HAP-1 (cell line): ENCODE data around the gene GLRA3.

Source experiments
- DNase-seq, 2 experiments: peaks; one replicate each; pipeline ENCODE4 v3.0.0-alpha.2; 2016 to 2020; ENCODE audit warnings: low spot score in 2 of 2
- H3K27me3 ChIP-seq: fragments of 250-450 bp; sonication (Bioruptor Pico); 2 replicates; pipeline ENCODE4 v1.5.1; 2020; ENCODE audit warnings: low read depth, mild to moderate bottlenecking, moderate library complexity
- H3K36me3 ChIP-seq: fragments of 250-450 bp; sonication (Bioruptor Pico); replicated peaks from 2 replicates; pipeline ENCODE4 v1.5.1; 2020; ENCODE audit warnings: mild to moderate bottlenecking
- H3K4me1 ChIP-seq: fragments of 250-450 bp; sonication (Bioruptor Pico); 2 replicates; pipeline ENCODE4 v1.5.1; 2020; ENCODE audit warnings: mild to moderate bottlenecking
- H3K4me3 ChIP-seq: fragments of 250-450 bp; sonication (Bioruptor Pico); 2 replicates; pipeline ENCODE4 v1.5.1; 2020; ENCODE audit warnings: mild to moderate bottlenecking, moderate library complexity
- H3K9me3 ChIP-seq: fragments of 250-450 bp; sonication (Bioruptor Pico); 2 replicates; pipeline ENCODE4 v1.5.1; 2020; ENCODE audit warnings: mild to moderate bottlenecking, moderate library complexity
- in situ Hi-C: fragments of 300-500 bp; cut with MboI; formaldehyde crosslinking; loops from 3 replicates; pipeline ENCODE4 v1.14.3; 2020; ENCODE audit warnings: low sequenced_read_pairs, inconsistent platforms, mixed read lengths

GLRA3 gene

DNA sequence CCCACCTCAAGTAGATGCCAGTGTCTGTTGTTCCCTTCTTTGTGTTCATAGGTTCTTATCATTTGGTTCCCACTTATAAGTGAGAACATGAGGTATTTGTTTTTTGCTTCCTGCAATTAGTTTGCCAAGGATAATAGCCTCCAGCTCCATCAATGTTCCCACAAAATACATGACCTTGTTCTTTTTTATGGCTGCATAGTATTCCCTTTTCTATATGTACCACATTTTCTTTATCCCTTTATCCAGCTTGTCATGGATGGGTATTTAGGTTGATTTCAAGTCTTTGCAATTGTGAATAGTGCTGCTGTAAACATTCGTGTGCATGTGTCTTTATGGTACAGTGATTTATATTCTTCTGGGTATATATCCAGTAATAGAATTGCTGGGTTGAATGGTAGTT is 138.4 kb downstream of the GLRA3 start:
- H3K9me3 ChIP-seq: 0 out of 2 replicates have a peak, but pooled peaks cover 2% of the 10 kb centered on the region
- in situ Hi-C loops: no loop called here
- no peak for DNase-seq
- H3K27me3 ChIP-seq: no peaks in the 10 kb centered on the region
- H3K4me1 ChIP-seq: no peaks in the 10 kb centered on the region
- no peak overlapping the region for H3K4me3 ChIP-seq
- H3K36me3 ChIP-seq: no peaks in the 10 kb centered on the region

DNA sequence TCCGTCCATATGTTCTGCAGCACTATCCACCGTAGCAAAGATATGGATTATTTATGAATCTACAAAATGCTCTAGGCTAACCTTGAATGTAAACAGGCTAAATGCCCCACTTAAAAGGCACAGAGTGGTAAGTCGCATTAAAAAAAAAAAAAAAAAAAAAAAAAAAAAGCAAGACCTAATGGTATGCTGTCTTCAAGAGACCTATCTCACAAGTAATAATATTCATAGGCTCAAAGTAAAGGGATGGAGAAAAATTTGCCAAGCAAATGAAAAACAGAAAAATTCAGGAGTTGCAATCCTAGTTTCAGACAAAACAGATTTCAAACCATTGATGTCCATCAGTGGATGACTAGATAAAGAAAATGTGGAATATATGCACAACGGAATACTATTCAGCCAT is 139.4 kb downstream of the GLRA3 start:
- in situ Hi-C loops: no loop called here
- Histone ChIP-seq H3K4me3 (no peak overlapping the region), H3K4me1 (no peaks in the 10 kb centered on the region), H3K9me3 (0 out of 2 replicates have a peak, but pooled peaks cover 2% of the 10 kb centered on the region), H3K27me3 (no peaks in the 10 kb centered on the region), H3K36me3 (no peaks in the 10 kb centered on the region)
- DNase-seq: no peak

DNA sequence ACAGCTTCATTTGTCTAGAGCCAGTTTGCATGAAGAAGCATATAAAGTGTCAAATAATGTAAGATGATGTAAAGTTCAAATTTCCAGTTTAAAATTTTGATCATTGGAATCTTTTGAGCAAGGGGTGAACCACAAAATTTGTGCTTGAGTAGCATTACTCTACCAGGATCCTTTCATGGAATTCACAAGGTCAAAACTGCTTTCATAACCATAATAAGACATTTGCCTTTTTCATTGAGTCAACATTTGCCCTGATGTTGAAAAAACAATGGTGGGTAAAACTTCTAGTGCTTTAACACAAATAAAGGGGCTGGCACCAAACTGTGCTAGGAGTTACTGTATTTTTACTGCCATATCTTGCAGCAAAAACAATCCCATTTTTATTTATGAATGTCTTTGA is 142.2 kb downstream of the GLRA3 start:
- in situ Hi-C loops: no loop called here
- no peak for DNase-seq
- Histone ChIP-seq H3K36me3 (no peaks in the 10 kb centered on the region), H3K4me1 (peaks cover 13% of the 10 kb centered on the region), H3K27me3 (no peaks in the 10 kb centered on the region), H3K4me3 (no peak overlapping the region), H3K9me3 (no peaks in the 10 kb centered on the region)

DNA sequence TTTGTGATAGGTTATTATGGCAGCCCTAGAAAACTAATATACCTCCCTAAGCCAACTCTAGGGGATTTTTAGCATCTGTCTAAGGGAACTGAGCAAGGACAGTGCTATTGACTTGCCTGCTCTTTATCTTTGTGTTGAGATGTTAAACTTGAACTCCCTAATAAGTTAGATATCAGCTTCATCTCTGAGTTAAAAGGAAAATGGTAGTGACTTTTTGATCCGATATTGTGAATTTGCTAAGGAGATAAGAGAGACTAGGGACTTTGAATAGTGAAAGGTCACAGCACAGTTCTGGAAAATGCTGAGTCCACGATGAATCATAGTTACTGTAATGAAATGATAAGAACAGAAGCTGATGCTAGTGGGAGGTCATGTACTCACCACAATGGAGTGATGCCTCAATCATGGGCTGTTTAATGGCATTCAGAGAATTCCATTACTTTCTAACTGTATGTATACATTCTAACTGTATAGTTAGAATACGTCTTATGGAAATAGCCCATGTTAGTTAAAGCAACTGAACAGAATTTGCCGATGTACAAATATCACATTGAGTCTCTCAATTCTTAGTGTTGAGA is 147.2 kb downstream of the GLRA3 start:
- in situ Hi-C loops: no loop called here
- H3K9me3 ChIP-seq: no peaks in the 10 kb centered on the region
- no peaks in the 10 kb centered on the region for H3K36me3 ChIP-seq
- no peaks in the 10 kb centered on the region for H3K27me3 ChIP-seq
- H3K4me1 ChIP-seq: peaks cover 13% of the 10 kb centered on the region
- no peak overlapping the region for H3K4me3 ChIP-seq
- no peak for DNase-seq

DNA sequence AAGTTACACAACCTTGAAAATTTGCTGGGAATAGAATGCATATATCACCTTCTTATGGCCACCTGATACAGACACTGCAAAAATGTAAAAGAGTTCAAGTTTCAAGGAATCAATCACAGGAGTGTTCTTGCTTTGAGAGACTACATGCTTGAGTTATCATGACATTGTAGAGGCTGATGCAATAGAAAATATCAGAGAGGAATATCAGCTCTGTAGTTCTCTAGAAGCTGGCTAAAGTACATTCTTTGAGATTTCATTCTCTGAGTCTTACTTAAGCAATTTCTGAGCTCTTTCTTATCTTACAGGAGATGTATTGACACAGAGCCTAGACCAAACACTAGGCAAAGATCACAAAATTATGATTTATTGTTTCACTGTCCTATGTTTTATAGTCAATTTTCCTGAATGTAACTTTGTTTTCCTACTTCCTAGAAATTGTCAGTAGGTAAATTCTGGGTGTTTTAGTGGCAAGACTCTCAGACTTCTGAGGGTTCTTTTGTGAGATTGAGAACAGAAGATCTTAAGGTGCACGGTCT is 154.7 kb downstream of the GLRA3 start:
- Histone ChIP-seq H3K4me1 (no peaks in the 10 kb centered on the region), H3K4me3 (no peak overlapping the region), H3K36me3 (no peaks in the 10 kb centered on the region), H3K27me3 (no peaks in the 10 kb centered on the region), H3K9me3 (no peaks in the 10 kb centered on the region)
- DNase-seq: no peak
- in situ Hi-C loops: no loop called here

DNA sequence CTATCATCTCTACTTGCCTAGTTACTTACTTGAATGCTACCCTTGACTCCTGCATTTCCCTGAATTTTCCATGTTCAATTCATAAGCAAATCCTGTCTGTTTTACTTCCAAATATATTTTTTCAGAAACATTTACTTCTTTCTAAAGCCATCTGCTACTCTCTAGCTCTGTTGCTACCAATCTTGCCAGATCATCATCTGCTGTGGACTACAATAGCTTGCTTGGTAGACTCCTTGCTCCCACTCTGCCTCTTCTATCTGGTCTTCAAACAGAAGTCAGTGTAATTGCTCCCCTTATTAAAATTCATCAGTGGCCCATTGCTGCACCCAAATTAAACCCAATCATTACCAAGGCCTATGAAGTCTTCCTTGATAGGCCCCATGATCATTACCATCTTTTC is 155.2 kb downstream of the GLRA3 start:
- no peak overlapping the region for H3K4me3 ChIP-seq
- no peaks in the 10 kb centered on the region for H3K4me1 ChIP-seq
- in situ Hi-C loops: no loop called here
- no peaks in the 10 kb centered on the region for H3K27me3 ChIP-seq
- no peaks in the 10 kb centered on the region for H3K36me3 ChIP-seq
- no peak for DNase-seq
- H3K9me3 ChIP-seq: no peaks in the 10 kb centered on the region

DNA sequence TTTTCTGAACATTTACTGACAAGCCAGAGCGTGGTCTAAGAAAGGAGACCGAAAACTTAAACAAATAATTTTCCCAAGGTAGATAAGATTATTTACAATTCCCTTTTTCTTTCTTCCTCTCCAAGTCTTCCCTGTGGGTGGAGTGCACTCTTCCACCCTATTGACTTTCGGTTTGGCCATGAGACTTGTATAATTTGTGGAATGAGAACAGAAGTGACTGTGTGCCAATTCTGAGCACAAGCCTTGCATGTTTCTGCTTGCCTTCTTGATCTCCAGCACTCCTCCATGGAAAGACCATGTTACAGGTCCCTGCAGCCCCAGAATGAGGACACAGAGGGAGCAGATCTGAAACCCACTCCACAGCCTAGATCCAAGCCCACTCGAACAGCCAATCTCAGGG is 156.8 kb downstream of the GLRA3 start:
- no peaks in the 10 kb centered on the region for H3K36me3 ChIP-seq
- no peaks in the 10 kb centered on the region for H3K9me3 ChIP-seq
- no peak for DNase-seq
- H3K27me3 ChIP-seq: no peaks in the 10 kb centered on the region
- H3K4me3 ChIP-seq: no peak overlapping the region
- no peaks in the 10 kb centered on the region for H3K4me1 ChIP-seq
- in situ Hi-C loops: no loop called here

DNA sequence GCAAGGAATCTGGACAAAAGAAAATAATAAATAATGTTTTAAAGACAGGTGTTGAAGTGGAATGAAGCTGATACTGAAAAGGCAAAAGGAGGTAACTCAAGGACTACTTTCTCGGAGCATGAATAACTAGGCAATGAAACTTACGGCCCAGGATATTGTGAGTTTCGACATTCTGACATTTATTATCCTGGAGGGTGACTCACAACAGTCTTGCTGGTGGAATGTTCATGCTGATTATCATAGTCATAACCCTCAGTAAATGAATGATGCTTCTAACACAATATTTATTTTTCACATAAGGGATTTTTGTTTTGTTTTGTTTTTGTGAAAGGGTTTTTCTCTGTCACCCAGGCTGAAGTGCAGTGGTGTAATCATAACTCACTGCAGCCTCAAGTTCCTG is 159.8 kb downstream of the GLRA3 start:
- in situ Hi-C loops: no loop called here
- Histone ChIP-seq H3K36me3 (no peaks in the 10 kb centered on the region), H3K4me3 (no peak overlapping the region), H3K9me3 (no peaks in the 10 kb centered on the region), H3K4me1 (no peaks in the 10 kb centered on the region), H3K27me3 (no peaks in the 10 kb centered on the region)
- no peak for DNase-seq

DNA sequence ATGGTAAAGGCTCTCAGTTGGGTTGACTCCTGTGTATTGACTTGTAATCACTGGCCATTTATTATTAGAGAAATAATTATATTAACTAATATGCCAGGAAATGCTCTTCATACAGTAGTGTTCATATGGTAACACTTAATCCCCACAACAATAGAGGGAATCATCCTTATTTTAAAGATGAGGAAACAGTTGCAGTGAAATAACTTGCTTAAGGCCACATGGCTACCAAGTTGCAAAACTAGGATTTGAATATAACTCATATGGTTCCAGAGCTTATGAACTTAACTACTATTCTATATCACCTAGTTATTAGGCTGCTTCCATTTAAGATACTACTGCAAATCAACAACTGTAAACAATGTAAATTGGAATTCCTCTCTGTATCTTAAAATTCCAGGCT is 163.2 kb downstream of the GLRA3 start:
- no peaks in the 10 kb centered on the region for H3K4me1 ChIP-seq
- in situ Hi-C loops: no loop called here
- H3K9me3 ChIP-seq: no peaks in the 10 kb centered on the region
- no peaks in the 10 kb centered on the region for H3K27me3 ChIP-seq
- no peaks in the 10 kb centered on the region for H3K36me3 ChIP-seq
- no peak overlapping the region for H3K4me3 ChIP-seq
- DNase-seq: no peak

DNA sequence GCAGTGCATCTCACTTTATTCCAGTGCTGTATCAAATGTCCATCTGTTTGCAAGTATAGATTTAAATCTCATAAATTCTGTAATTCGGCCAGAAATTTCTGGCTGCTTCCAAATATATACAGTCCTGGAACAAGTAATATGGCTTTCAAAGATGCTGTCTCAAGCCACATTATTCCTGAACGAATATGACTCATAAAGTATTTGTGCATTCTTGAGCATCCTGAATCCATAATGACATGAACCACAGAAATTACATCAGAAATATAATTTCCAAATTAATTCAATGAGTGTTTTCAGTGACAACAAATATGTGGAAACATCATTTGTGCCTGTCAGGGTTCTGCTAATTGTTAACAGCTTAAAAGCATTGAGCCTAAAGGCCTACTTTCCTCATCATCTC is 165.8 kb downstream of the GLRA3 start:
- in situ Hi-C loops: no loop called here
- no peak for DNase-seq
- Histone ChIP-seq H3K27me3 (no peaks in the 10 kb centered on the region), H3K9me3 (no peaks in the 10 kb centered on the region), H3K4me1 (no peaks in the 10 kb centered on the region), H3K4me3 (no peak overlapping the region), H3K36me3 (no peaks in the 10 kb centered on the region)

DNA sequence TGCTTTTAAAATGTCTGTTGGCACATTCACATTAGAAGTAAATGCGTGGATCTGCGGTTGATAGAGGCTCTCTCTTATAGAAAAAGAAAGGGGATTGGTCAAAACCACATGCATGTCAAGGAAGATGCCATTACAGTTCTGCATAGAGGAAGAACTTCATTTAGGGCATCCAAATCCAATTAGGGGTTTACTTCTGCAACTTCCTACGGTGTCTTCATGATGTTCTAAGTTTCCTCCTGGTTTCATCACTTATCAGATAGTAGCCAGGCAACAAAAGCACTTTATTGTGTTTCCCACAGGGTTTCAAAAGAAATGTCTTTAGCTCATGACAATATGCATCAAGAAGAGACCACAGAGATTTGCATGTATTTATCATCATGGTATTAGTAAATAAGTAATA is 170.8 kb downstream of the GLRA3 start:
- in situ Hi-C loops: no loop called here
- no peak for DNase-seq
- no peaks in the 10 kb centered on the region for H3K4me1 ChIP-seq
- H3K36me3 ChIP-seq: no peaks in the 10 kb centered on the region
- H3K27me3 ChIP-seq: peaks cover 5% of the 10 kb centered on the region
- no peak overlapping the region for H3K4me3 ChIP-seq
- H3K9me3 ChIP-seq: no peaks in the 10 kb centered on the region

DNA sequence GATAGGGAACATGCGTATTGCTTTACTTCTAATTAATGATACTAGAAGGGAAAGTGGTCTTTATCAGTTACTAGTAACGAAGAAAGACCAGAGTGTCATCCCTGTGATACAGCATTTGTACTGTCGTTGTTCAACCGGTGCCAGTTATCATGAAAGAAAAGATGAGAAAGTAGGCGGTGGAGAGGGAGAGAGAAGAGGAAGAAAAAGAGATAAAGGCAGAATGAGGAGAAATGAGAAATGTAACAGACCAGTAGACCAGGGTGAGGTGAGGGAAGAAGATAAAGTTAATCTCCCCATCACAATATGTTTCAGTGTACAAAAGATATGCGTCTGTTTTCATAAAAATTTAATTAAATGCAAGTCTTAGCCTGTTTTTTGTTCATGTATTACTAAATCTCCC is 171.6 kb downstream of the GLRA3 start:
- in situ Hi-C loops: no loop called here
- Histone ChIP-seq H3K27me3 (peaks cover 5% of the 10 kb centered on the region), H3K9me3 (no peaks in the 10 kb centered on the region), H3K4me1 (no peaks in the 10 kb centered on the region), H3K4me3 (no peak overlapping the region), H3K36me3 (no peaks in the 10 kb centered on the region)
- DNase-seq: no peak

DNA sequence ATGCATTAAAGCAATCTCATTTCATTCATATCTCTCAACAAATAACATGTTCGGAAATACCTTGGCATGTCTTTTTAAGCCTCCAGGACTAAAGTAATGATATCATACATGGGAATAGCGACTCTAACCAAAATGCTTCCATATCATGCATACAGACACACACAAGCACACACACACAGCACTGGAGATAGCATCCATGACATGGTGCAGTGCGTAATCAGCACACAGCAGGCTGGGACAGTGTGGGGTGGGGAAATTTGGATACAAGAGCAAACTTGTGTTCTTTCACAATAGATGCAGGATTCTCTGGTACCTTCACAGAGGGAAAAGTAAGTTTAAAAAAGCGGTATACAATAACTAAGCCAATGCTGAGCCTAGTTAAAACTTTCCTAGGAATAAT is 174.4 kb downstream of the GLRA3 start:
- no peaks in the 10 kb centered on the region for H3K9me3 ChIP-seq
- no peaks in the 10 kb centered on the region for H3K4me1 ChIP-seq
- H3K27me3 ChIP-seq: peaks cover 5% of the 10 kb centered on the region
- no peaks in the 10 kb centered on the region for H3K36me3 ChIP-seq
- no peak overlapping the region for H3K4me3 ChIP-seq
- no peak for DNase-seq
- in situ Hi-C loops: no loop called here

DNA sequence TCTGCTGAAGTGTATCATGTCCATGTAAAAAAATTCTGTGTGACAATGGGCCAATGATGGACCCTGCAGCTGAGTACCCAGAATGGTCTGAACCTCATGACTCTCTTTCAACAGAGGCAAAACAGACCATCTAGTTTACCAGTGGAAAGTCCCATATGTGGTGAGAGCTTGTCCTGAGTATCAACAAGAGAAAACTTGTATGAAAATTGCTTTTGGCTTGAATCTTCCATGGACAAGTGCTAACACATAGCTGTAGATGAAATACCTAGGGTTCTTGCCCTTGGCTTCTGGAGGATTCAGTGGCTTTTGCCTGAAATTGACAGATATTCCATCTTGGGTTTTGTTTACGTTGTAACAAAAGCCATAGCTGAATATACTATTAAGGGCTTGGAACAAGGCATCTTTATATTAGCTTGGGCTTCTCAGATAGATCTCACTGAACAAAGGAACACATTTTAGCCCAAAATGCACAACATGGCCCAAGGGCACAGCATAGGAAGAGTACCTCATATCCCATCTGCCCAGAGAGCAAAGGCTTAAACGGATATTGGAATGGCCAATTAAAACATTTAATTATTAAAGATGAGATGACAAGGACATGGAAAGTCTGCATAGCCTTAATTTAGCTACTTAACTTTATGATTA is 178.2 kb downstream of the GLRA3 start:
- no peaks in the 10 kb centered on the region for H3K4me1 ChIP-seq
- no peak for DNase-seq
- peaks cover 2% of the 10 kb centered on the region; the same call in 1 of the 2 replicates for H3K27me3 ChIP-seq
- no peaks in the 10 kb centered on the region for H3K36me3 ChIP-seq
- in situ Hi-C loops: no loop called here
- H3K4me3 ChIP-seq: no peak overlapping the region
- no peaks in the 10 kb centered on the region for H3K9me3 ChIP-seq

DNA sequence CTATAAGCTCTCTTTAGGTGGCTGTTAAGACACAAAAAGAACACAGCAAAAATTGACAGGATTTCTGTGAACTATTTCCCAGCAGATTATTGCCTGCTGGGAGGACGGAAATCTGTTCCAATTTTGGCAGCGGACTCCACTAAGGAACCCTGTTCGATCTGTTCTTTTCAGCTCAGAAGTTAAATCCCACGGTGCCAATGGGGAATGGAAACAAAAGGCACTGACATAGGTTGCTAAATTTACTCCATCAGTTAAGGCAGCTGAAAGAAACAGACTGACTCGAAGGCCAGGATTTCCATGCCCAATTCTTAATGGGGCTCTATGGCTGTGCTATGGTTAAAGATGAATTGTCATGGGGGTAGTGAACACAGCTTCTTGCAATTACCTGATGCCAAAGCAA is 180.2 kb downstream of the GLRA3 start:
- in situ Hi-C loops: no loop called here
- Histone ChIP-seq H3K9me3 (no peaks in the 10 kb centered on the region), H3K4me1 (no peaks in the 10 kb centered on the region), H3K4me3 (no peak overlapping the region), H3K36me3 (no peaks in the 10 kb centered on the region), H3K27me3 (no peaks in the 10 kb centered on the region)
- no peak for DNase-seq
